H9 (cell line): ENCODE data around the gene GRHL3. TPM values are rescaled to one million over a fixed set of nuclear protein-coding genes. Genes with fewer than 3 reads are reported as not detected.

Experiments
- DNase-seq: peaks from one replicate; pipeline ENCODE4 v3.0.0-alpha.2; 2017
- H2AFZ ChIP-seq: one replicate; pipeline ENCODE4 v1.6.1; 2013; ENCODE audit warnings: mild to moderate bottlenecking, low read length, control low read depth, moderate library complexity
- H2AK5ac ChIP-seq: 2 replicates; pipeline ENCODE4 v1.6.1; 2013; ENCODE audit warnings: low read length, control low read depth, mixed read lengths; ENCODE audit not compliant: insufficient read length
- H2BK120ac ChIP-seq: one replicate; pipeline ENCODE4 v1.6.1; 2013; ENCODE audit warnings: low read depth, mild to moderate bottlenecking, low read length, control low read depth, inconsistent platforms; ENCODE audit not compliant: poor library complexity, severe bottlenecking
- H2BK12ac ChIP-seq: 2 replicates; pipeline ENCODE4 v1.6.1; 2013; ENCODE audit warnings: low read length, control low read depth, mixed read lengths, low read depth; ENCODE audit not compliant: insufficient read length
- H2BK15ac ChIP-seq: 2 replicates; pipeline ENCODE4 v1.6.1; 2013; ENCODE audit warnings: low read depth, low read length, control low read depth
- H2BK20ac ChIP-seq: one replicate; pipeline ENCODE4 v1.6.1; 2013; ENCODE audit warnings: low read depth, mild to moderate bottlenecking, low read length, control low read depth, inconsistent platforms; ENCODE audit not compliant: poor library complexity, severe bottlenecking
- H2BK5ac ChIP-seq: 2 replicates; pipeline ENCODE4 v1.6.1; 2013; ENCODE audit warnings: low read length, control low read depth, mixed read lengths; ENCODE audit not compliant: insufficient read length
- H3K14ac ChIP-seq: 2 replicates; pipeline ENCODE4 v1.6.1; 2013; ENCODE audit warnings: low read length, control low read depth; ENCODE audit not compliant: insufficient read depth
- H3K18ac ChIP-seq: 2 replicates; pipeline ENCODE4 v1.6.1; 2013; ENCODE audit warnings: low read depth, mild to moderate bottlenecking, mixed read lengths, low read length, control low read depth; ENCODE audit not compliant: insufficient read length
- H3K23ac ChIP-seq: 2 replicates; pipeline ENCODE4 v1.6.1; 2013; ENCODE audit warnings: low read length, control low read depth, mixed read lengths, low read depth; ENCODE audit not compliant: insufficient read length
- H3K23me2 ChIP-seq: 2 replicates; pipeline ENCODE4 v1.6.1; 2013; ENCODE audit warnings: low read depth, mild to moderate bottlenecking, mixed read lengths, low read length, control low read depth; ENCODE audit not compliant: insufficient read length, poor library complexity, severe bottlenecking
- H3K27ac ChIP-seq: 2 replicates; pipeline ENCODE4 v1.5.1; 2013; ENCODE audit warnings: low read length, control low read depth, mixed read lengths, low read depth; ENCODE audit not compliant: insufficient read length
- H3K27me3 ChIP-seq: 2 replicates; pipeline ENCODE4 v1.6.1; 2013; ENCODE audit warnings: low read length, control low read depth, inconsistent platforms; ENCODE audit not compliant: insufficient read depth
- H3K4ac ChIP-seq: 2 replicates; pipeline ENCODE4 v1.6.1; 2013; ENCODE audit warnings: low read depth, mild to moderate bottlenecking, control low read depth, inconsistent platforms, low read length, moderate library complexity
- H3K4me1 ChIP-seq: 2 replicates; pipeline ENCODE4 v1.6.1; 2013; ENCODE audit warnings: low read length, control low read depth, inconsistent platforms; ENCODE audit not compliant: insufficient read depth
- H3K4me2 ChIP-seq: 2 replicates; pipeline ENCODE4 v1.6.1; 2013; ENCODE audit warnings: low read length, control low read depth, mixed read lengths; ENCODE audit not compliant: insufficient read length, insufficient read depth
- H3K56ac ChIP-seq: 2 replicates; pipeline ENCODE4 v1.6.1; 2013; ENCODE audit warnings: low read depth, mild to moderate bottlenecking, mixed read lengths, low read length, control low read depth; ENCODE audit not compliant: insufficient read length
- H3K79me1 ChIP-seq: 2 replicates; pipeline ENCODE4 v1.6.1; 2013; ENCODE audit warnings: low read depth, mild to moderate bottlenecking, moderate library complexity, low read length, control low read depth, inconsistent platforms; ENCODE audit not compliant: insufficient read depth, poor library complexity, severe bottlenecking
- H3K79me2 ChIP-seq: 2 replicates; pipeline ENCODE4 v1.6.1; 2013; ENCODE audit warnings: low read length, control low read depth, inconsistent platforms; ENCODE audit not compliant: insufficient read depth
- H3K9ac ChIP-seq: 2 replicates; pipeline ENCODE4 v1.6.1; 2013; ENCODE audit warnings: low read length, control low read depth, mixed read lengths; ENCODE audit not compliant: insufficient read length; ENCODE audit errors: extremely low read depth
- H3K9me3 ChIP-seq: one replicate; pipeline ENCODE4 v1.6.1; 2013; ENCODE audit warnings: low read depth, low read length, inconsistent platforms; ENCODE audit not compliant: control insufficient read depth
- H3T11ph ChIP-seq: one replicate; pipeline ENCODE4 v1.6.1; 2013; ENCODE audit warnings: mild to moderate bottlenecking, low read length, control low read depth, inconsistent platforms
- H4K20me1 ChIP-seq: one replicate; pipeline ENCODE4 v1.6.1; 2013; ENCODE audit not compliant: control insufficient read depth, insufficient read length, insufficient read depth
- H4K5ac ChIP-seq: 2 replicates; pipeline ENCODE4 v1.6.1; 2013; ENCODE audit warnings: low read depth, mild to moderate bottlenecking, mixed read lengths, low read length, control low read depth; ENCODE audit not compliant: insufficient read length
- H4K8ac ChIP-seq: replicated peaks from 2 replicates; pipeline ENCODE4 v1.6.1; 2013; ENCODE audit warnings: low read length, control low read depth, mixed read lengths, low read depth; ENCODE audit not compliant: insufficient read length
- H4K91ac ChIP-seq: 2 replicates; pipeline ENCODE4 v1.6.1; 2013; ENCODE audit warnings: low read depth, mild to moderate bottlenecking, moderate library complexity, mixed read lengths, low read length, control low read depth; ENCODE audit not compliant: insufficient read length
- H3K27ac Mint-ChIP-seq, 3 experiments: 2 replicates in 2 of 3; 3 replicates in 1 of 3; pipeline ENCODE4 v1.8.0; 2020 to 2021; ENCODE audit warnings: mixed read lengths in 3 of 3, mild to moderate bottlenecking in 1 of 3, moderate library complexity in 1 of 3
- H3K27me3 Mint-ChIP-seq: 2 replicates; pipeline ENCODE4 v1.8.0; 2021; ENCODE audit warnings: low read depth, mild to moderate bottlenecking, moderate library complexity, mixed read lengths
- H3K36me3 Mint-ChIP-seq, 3 experiments: 2 replicates in 2 of 3; 3 replicates in 1 of 3; pipeline ENCODE4 v1.8.0; 2020 to 2021; ENCODE audit warnings: low read depth in 3 of 3, mixed read lengths in 3 of 3; ENCODE audit not compliant: insufficient read depth in 1 of 3
- H3K4me1 Mint-ChIP-seq, 2 experiments: 2 replicates each; pipeline ENCODE4 v1.8.0; 2020; ENCODE audit warnings: mixed read lengths in 2 of 2
- H3K4me3 Mint-ChIP-seq, 2 experiments: 2 replicates in 1 of 2; 3 replicates in 1 of 2; pipeline ENCODE4 v1.8.0; 2020 to 2021; ENCODE audit warnings: mild to moderate bottlenecking in 2 of 2, mixed read lengths in 2 of 2, moderate library complexity in 1 of 2
- H3K9me3 Mint-ChIP-seq, 2 experiments: 2 replicates in 1 of 2; 3 replicates in 1 of 2; pipeline ENCODE4 v1.8.0; 2020; ENCODE audit warnings: mild to moderate bottlenecking in 2 of 2, mixed read lengths in 2 of 2, moderate library complexity in 1 of 2
- WGBS: extraction: QIAGEN DNeasy Blood & Tissue Kit; methylation state at CpG from one replicate; pipeline ENCODE4 v1.1.7; 2013; ENCODE audit warnings: missing lambda C conversion rate, low lambda C conversion rate, mixed read lengths; ENCODE audit not compliant: insufficient read length; ENCODE audit errors: extremely low coverage; 5-methylcytosine and 5-hydroxymethylcytosine counted together
- total RNA-seq: library from RNA; stranded (reverse); gene quantifications from 2 replicates; pipeline ENCODE4 v1.2.1, GENCODE V29; 2021
- TF ChIP-seq, protein P1 (sequence below): fragments of 200-600 bp; sonication (generic); conservative IDR thresholded peaks from 3 replicates; pipeline ENCODE4 v1.8.0; 2021; ENCODE audit warnings: antibody characterized with exemption, mild to moderate bottlenecking

GRHL3 gene
- total RNA-seq, 1 experiment from 2014 or later = 3.5 TPM

DNA sequence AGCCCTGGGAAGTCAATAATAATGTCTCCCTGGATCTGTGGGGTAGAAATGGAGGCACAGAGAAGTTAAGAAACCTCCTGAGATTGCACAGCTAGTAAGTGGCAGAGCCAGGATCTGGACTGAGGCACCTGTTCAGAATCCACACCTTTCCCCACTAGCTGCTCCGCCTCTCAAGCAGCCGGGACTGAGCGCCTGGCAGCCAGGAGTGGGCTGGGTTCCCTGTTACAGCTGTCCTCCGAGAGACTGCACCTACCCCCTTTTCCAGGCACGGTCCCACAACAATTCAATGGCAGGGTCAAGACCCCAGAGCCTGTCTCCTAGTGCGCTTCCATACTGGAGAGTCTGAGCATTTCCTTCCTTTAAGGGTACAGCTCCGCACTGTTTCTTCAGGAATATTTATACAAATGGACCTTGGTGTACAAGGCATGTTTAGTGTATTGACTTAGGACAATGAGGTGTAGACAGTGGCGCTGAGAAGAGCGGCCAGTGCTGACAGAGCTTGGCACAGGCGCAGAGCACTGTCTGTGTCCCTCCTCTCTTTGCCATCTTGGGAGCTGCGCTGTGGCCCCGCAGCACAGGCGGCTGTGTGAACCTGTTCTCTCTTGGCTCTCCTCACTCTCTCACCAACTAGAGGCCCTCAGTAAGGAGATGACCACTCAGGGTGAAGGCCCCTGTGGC, 24.4 kb downstream of the GRHL3 start:
- Histone ChIP-seq H3K4ac (no peak overlapping the region), H3K23ac (no peak overlapping the region), H3K27me3 (no peaks in the 10 kb centered on the region), H2BK12ac (no peak overlapping the region), H3K4me2 (no peak overlapping the region), H3K14ac (no peak overlapping the region; the same call in 1 of the 2 replicates), H3K79me1 (no peaks in the 10 kb centered on the region), H3K9me3 (no peaks in the 10 kb centered on the region), H3K56ac (no peak overlapping the region), H2BK120ac (no peak overlapping the region), H3T11ph (no peak overlapping the region), H3K23me2 (no peaks in the 10 kb centered on the region), H3K18ac (no peak overlapping the region), H2BK20ac (no peak overlapping the region), H2BK5ac (no peak overlapping the region), H3K27ac (no peak overlapping the region), H2AK5ac (no peak overlapping the region), H4K5ac (no peak overlapping the region), H3K4me1 (peaks cover 2% of the 10 kb centered on the region; the same call in 1 of the 2 replicates), H2BK15ac (no peak overlapping the region), H4K20me1 (no peaks in the 10 kb centered on the region), H3K9ac (no peak overlapping the region), H2AFZ (no peak overlapping the region), H4K8ac (no peak overlapping the region), H3K79me2 (no peaks in the 10 kb centered on the region), H4K91ac (no peak overlapping the region)
- peaks cover 5% of the 10 kb centered on the region for H3K27me3 Mint-ChIP-seq
- no peak overlapping the region; a peak in 1 of 7 replicates for H3K27ac Mint-ChIP-seq
- no peak overlapping the region for H3K4me3 Mint-ChIP-seq
- TF ChIP-seq, protein P1, sequence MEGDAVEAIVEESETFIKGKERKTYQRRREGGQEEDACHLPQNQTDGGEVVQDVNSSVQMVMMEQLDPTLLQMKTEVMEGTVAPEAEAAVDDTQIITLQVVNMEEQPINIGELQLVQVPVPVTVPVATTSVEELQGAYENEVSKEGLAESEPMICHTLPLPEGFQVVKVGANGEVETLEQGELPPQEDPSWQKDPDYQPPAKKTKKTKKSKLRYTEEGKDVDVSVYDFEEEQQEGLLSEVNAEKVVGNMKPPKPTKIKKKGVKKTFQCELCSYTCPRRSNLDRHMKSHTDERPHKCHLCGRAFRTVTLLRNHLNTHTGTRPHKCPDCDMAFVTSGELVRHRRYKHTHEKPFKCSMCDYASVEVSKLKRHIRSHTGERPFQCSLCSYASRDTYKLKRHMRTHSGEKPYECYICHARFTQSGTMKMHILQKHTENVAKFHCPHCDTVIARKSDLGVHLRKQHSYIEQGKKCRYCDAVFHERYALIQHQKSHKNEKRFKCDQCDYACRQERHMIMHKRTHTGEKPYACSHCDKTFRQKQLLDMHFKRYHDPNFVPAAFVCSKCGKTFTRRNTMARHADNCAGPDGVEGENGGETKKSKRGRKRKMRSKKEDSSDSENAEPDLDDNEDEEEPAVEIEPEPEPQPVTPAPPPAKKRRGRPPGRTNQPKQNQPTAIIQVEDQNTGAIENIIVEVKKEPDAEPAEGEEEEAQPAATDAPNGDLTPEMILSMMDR = no peak
- no CpG with 5 or more reads among the region's 13 CpGs for WGBS
- no peaks in the 10 kb centered on the region; a peak in 2 of 5 replicates for H3K9me3 Mint-ChIP-seq
- no peaks in the 10 kb centered on the region for H3K36me3 Mint-ChIP-seq
- no peak for DNase-seq
- peaks cover 23 to 43% of the 10 kb centered on the region in 2 experiments for H3K4me1 Mint-ChIP-seq
